Measurements from ENCODE around the gene TMEM25.

GRCh38 chr11:118527109-118527508 is 3.9 kb upstream of the TMEM25 start, which contains the start of gene TTC36:
- TF ChIP-seq EZH2 (IDR thresholded peaks at IDR 0.05; ENCODE audit: low read length, missing control alignments) (no peak), CTCF (conservative IDR thresholded peaks at IDR 0.05 in 1 of 2, IDR thresholded peaks at IDR 0.05 in 1 of 2; ENCODE audit: low read depth in 1 of 2, low read length in 2 of 2) (no peak)
